GM18526 (cell line): ENCODE measurements around the gene SCGB1A1.

ENCODE experiments used
- POLR2A ChIP-seq: IDR thresholded peaks from 3 replicates; pipeline ENCODE4 v1.6.1; 2011; ENCODE audit not compliant: insufficient read length; ENCODE audit errors: extremely low read depth

SCGB1A1 gene

DNA sequence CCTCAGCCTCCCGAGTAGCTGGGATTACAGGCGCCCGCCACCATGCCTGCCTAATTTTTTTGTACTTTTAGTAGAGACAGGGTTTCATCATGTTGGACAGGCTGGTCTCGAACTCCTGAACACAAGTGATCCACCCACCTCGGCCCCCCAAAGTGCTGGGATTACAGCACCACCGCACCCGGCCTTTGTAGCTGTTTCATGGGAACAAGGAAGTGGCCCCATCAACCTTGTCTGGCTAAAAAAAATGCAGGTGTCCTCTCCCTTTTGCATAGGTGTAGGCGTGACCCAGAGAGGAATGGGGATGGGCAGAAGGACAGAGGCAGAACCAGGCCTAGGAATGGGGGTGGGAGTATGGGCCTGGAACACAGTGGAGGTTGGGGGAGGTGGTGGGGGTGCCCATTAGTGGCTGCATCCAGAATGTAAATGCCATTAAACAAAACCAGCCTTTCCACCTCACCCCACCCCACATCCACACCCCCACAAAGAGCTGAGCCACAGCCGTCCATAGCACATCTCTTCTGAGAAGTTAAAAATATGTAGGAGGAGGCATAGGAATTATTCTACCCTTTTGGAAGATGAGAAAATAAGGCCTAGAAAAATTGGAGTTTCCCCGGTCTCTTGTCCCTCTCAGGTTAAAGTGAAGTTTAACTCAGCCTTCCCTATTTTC is 22.8 kb upstream of the SCGB1A1 start:
- no peak for TF ChIP-seq POLR2A

DNA sequence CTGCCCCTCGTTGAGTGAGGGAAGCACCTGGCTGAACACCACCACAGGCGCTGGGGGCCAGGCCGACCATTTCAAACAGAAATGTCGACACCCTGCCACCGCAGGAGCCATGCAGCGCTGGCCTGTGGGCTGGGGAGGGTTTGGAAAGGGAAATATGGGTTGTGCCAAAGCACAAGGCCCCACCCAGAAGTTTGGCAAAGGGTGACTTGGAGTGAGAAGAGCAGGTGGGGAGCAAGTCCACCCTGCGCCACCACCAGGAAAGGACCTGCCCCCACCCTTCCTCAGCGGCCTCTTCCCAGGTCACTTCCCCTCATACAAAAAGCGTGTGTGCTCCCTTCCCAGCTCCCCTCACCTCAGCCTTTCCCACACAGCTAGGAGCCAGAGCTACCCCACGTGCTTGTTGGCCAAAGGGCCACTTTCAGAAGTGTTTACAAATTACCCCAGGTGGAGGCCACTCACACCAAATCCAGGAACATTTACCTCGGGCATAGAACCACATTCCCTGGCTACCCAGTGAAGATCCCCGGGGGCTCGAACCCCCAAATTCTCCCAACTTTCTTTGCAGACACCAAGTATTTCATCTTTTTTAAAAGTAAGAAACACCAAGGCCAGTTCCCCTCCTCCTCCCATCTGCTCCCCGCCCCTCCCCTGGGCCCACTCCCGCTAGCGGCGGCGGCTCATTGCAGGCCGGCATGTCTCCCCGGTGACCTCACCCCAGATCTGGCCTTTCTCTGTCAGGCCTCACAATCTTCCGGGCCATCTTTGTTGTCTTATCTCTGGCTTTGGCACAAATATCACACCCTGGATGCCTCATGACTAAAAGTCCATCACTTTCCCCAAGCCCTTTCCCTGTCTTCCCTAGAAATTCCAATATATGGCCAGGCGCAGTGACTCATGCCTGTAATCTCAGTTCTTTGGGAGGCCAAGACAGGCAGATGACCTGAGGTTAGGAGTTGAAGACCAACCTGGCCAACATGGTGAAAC is 20.5 kb upstream of the SCGB1A1 start:
- TF ChIP-seq POLR2A: no peak

DNA sequence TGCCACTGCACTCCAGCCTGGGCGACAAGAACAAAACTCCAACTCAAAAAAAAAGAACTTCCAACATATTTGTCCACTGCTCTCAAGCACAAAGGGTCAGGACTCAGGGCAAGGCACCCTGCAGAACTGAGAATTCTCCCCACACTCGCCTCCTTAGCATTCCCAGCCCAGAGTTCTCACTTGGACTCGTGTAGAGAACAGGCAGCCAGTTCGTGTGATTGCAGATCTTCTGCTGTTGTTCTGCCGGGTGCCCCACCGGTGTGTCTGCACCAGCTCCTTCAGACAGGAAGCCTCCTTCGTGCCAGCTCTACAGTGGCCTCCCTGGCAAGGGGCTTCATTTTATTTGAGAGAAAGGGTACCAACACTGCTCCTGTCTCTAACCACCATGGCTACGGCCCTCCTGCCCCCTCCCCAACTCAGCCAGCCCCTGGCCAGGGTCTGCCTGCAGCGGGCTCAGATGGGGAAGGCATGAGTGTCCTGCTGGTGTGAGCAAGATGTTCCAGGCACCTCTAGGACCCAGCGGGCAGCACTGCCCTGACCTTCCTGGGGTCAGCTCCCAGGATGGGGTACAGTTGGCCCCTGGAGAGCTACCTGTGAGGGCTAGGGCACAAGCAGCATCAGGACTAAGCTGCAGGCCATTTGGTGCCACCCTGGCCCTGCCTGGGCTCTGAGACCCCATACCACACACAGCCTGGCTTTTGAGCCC is 19.5 kb upstream of the SCGB1A1 start:
- no peak for TF ChIP-seq POLR2A

- no peak for TF ChIP-seq POLR2A
Observed at GRCh38 chr11:62399878-62400266, 19.0 kb upstream of the SCGB1A1 start.

DNA sequence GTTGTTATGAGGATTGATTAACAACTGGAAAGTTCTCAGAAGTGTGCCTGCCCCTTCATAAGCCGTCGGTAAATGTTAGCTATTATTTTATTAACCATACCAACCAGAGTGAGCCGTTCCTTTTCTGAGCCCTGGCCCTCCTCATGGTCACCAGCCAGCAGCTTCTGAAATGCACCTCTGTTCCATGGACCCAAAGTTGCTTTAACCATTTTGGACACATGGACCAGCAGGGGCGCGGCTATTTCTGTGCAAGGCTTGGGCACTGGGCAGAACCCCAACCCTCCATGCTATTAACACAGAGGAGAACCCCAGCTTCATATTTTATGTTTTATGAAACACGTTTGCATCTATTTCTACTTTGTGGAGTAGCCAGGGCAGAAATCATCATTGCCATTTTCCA is 18.6 kb upstream of the SCGB1A1 start:
- no peak for TF ChIP-seq POLR2A

- no peak for TF ChIP-seq POLR2A
Observed at GRCh38 chr11:62400760-62401159, 18.1 kb upstream of the SCGB1A1 start.

DNA sequence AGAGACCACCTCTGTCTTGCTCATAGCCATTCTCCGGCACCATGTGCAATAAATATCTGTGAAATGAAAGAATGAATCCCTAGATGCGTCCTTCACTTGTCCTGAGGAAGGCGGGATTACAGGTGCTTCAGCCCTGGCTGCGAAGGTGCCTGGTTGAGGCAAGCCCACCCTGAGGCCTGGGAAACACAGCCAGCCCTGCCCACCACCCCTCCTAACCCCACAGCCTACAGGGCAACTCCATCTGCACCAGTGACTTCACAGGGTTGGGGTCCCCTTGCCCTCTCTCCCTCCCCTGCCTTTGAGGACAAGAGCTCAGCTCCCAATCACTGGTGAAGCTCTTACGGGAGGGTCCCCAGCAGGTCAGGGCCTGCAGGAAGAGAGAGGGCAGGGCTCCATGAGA is 17.5 kb upstream of the SCGB1A1 start:
- TF ChIP-seq POLR2A: no peak

DNA sequence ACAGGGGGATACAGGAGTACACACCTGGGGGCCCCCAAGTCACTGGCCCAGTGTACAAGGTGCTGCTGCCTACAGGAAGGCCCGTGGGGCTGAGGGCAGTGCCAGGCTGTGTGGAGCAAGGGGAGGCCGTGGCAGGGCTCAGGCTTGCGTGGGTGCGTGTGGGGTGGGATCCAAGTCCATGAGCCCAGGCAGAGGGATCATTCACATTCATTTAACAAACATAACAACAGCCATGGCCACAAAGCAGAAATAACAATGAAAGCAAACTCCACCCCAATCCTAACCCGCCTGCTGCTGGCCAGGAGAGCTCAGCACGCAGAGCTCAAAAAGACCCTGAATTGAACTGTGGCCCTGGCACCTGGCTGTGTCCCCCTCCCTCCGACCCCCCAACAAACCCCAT is 17.0 kb upstream of the SCGB1A1 start:
- no peak for TF ChIP-seq POLR2A

DNA sequence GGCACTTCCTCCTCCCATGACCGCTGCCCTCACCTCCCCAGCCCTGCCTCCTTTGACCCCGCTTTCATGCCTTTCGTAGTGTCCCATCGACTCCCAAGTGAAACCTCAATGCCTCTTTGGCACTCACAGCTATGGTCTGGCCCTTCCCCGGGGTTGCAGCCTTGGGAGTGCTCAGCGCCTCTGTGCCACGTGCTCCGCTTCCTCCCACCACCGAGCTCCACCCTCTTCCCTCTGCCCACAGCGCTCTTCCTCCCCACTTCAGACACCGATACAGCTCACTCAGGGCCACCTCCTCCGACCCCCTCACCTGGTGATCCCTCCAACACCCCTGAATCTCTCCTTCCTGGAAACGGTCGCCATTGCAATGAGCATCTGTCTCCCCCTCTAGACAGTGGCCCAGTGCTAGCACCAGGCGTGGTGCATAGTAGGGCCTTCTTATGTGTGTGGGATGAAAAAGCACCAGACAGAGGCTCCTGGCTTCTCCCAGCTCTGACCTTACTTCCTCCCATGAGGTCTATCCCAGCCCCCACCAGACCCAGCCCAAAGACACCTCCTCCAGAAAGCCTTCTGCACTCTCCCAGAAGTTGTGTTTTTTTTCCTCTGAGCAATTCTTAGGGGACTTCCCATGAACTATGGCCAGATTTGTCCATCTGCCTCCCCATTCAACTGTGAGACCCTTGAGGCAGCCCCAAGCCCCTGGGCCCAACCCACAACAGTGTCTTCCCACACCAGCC is 16.4 kb upstream of the SCGB1A1 start:
- TF ChIP-seq POLR2A: no peak

GRCh38 chr11:62402960-62403730 is 15.7 kb upstream of the SCGB1A1 start:
- TF ChIP-seq POLR2A: no peak

DNA sequence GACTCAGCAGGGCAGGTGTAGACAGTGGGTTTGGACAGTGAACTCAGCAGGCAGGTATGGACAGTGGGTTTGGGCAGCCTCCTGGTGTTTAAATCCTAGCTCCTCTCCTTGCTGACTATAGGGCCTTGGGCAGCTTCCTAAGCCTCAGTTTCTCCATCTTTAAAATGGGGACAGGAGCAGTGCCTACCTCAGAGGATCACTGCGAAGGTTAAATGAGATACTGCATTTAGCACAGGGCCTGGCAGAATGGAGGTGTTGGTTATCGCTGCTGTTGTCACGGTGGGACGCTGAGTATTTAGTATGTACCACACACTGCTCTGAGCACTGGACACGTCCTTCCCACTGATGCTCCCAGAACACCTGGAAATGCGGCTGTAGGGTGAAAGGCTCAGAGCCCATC is 14.4 kb upstream of the SCGB1A1 start:
- TF ChIP-seq POLR2A: no peak

DNA sequence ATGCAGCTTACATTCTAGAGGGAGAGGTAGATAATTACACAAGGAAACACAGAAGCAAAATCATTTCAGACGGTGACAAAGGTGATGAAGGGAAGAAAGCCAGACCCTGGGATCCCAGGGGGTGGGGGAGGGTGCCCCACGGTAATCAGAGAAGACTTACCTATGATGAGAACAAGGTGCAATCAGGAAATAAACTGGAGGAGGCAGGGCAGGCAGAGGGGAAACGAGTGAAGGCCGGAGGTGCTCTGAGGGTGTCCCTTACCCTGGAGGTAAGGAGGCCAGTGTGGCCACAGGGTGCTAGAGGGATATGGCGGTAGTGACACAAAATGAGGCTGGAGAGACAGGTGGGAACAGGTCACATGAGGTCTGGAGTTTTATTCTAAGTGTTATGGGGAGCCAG is 13.9 kb upstream of the SCGB1A1 start:
- no peak for TF ChIP-seq POLR2A

GRCh38 chr11:62406034-62406433 is 12.8 kb upstream of the SCGB1A1 start:
- no peak for TF ChIP-seq POLR2A

DNA sequence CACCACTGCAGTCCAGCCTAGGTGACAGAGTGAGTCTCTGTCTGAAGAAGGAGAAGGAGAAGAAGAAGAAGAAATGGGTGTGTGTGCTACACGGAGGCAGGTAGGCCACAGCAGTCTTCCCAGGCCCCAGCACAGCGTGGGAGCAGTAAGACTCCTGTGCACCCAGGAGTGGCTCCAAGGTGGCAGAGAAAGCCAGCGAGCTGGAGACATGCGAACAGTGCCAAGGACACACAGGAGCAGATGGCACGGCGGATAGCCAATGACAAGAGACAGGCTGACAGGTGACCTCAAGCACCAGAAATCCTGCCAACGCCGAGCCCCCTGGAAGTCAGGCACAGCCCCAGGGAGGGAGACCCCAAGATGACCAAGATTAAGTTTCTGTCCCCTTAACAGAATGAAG is 9.0 kb upstream of the SCGB1A1 start:
- no peak for TF ChIP-seq POLR2A
